GM18858 (cell line): ENCODE data around the gene KANSL1L.
"Not testable (repeated sequence)": the region's sequence is repeated elsewhere in the genome, so short reads cannot be mapped to it uniquely, and the experiment has no call there.

Experiments used
- ATAC-seq: cut with Tn5 transposase; IDR thresholded peaks from one replicate; pipeline ENCODE4 v1.9.1; 2021; ENCODE audit not compliant: unreplicated experiment

Gene KANSL1L

GRCh38 chr2:210177769-210178168, 6.6 kb upstream of the KANSL1L start:
- ATAC-seq: no peak

GRCh38 chr2:210177115-210177514, 5.9 kb upstream of the KANSL1L start:
- ATAC-seq: not testable (repeated sequence)

GRCh38 chr2:210174086-210174485, 2.9 kb upstream of the KANSL1L start:
- ATAC-seq: no peak

DNA sequence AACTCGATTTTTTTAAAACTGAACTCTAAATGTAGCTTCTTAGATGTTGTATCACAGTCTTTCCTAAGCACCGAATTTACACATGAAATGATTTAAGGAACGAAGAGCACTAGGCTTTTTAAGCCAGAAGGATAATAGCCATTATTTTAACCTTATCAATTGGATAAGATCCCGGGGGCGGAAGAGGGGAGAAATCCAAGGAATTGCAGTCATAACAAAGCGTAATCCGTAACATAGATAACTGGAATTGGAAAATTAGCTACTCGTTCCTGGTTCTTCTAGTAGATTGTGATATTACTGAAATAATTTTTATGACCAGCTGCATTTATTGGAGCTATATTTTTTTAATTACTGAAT, 988 bp upstream of the KANSL1L start:
- no peak for ATAC-seq

DNA sequence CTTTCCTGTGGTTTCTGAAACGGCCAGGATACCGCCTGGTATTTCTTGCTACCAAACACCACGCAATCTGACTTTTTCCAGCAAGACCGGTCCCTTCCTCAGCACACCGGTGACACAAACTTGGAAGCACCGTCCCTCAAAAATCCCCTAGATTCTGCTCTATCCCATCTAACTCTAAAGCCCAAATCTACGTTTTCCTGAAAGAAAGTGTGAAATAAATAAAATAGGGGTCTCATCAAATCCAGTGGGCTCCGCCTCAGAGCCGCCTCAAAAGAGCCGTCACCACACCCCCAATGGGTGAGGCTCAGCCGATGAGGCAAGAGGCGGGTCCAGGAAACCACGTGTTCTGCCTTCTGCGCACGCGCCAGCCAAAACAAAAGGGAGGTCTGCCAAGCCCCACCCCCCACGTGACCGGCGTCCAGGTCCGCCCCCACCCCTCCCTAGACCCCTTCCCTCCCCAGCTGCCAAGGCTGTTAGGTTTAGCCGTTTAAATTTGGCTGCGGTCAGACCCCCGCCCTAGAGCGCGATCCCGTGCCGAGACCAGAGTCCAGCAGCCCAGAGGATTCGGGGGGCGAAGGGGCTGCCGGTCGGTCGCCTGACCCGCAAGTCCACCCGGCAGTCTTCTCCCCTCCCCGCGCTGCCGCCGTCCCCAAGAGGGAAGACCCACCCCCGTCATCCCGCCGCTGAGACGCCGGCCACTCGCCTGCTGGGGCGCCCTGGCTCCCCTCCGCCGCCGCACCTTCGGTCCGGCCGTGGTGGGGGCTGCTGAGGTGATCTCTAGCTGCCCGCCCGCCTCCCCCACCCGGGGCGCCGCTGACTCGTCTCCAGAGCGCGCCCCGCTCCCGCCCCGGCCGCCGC, 534 bp downstream of the KANSL1L start:
- peak; percentile 62 for ATAC-seq

- ATAC-seq: no peak
Measured at GRCh38 chr2:210170196-210170445, 1.1 kb downstream of the KANSL1L start.

GRCh38 chr2:210169516-210170195, 1.6 kb downstream of the KANSL1L start:
- peak; percentile 47 for ATAC-seq

DNA sequence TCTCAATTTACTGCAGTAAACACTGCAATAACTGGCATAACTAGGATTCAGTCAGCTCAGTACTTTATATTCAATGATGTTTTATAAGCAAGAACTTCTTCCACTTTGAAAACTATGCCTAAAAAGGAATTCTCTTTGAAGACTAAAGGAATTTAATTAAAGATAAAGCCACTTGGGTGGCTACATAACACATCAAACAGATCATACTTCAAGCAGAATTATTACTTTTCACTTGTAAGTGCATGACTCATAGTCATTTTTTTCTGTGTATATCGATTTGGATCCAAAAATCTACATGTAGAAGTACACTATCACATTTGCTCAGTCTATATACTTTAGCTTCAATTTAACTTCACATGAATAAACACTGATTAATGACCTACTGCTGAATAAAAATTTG, 4.0 kb downstream of the KANSL1L start:
- no peak for ATAC-seq

DNA sequence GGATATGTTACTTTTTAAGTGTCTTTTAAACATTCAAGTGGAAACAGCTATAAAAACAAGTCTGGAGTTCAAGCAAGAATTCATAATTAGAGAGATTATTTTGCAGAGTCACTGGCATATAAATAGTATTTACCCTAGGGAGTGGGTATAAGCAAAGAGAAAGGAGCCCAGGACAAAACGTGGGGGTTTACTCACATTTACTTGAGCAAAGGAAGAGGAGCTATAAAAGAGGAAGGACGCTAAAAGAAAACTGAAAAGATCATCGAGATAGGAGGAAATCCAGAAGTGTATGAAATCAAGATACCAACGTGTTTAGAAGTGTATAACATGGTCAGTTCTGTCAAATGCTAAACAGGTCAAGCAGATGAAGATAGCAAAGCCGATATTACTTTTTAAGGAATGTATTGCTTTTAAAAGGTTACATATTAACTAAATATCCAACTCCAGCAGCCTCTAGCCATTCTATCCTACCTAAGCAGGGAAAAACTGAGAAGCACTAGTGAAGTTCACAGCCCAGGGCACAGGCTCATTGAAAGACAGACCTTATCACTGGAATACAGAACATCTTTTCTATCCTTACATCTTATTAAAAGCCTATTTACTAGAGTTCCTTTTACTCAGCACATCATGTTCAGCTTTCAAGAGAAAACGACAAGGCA, 8.6 kb downstream of the KANSL1L start:
- ATAC-seq: no peak

GRCh38 chr2:210159059-210159458, 12.2 kb downstream of the KANSL1L start:
- ATAC-seq: no peak

DNA sequence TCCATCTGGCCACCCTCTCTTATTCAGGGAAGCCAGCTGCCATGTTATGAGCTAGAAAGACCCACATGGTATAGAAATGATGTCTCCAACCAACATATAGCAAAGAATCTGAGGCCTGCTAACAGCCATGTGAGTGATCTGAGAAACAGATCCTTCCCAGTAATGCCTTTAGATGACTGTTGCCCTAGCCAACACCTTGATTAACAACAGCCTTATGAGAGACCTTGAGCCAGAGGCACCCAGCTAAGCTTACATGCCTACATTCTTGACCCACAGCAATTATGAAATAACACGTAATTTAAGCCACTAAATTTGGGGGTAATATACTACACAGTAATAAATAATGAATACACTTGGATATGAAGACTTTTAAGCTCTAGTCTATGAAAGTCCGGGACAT, 13.0 kb downstream of the KANSL1L start:
- no peak for ATAC-seq

GRCh38 chr2:210157526-210157925, 13.7 kb downstream of the KANSL1L start:
- no peak for ATAC-seq

DNA sequence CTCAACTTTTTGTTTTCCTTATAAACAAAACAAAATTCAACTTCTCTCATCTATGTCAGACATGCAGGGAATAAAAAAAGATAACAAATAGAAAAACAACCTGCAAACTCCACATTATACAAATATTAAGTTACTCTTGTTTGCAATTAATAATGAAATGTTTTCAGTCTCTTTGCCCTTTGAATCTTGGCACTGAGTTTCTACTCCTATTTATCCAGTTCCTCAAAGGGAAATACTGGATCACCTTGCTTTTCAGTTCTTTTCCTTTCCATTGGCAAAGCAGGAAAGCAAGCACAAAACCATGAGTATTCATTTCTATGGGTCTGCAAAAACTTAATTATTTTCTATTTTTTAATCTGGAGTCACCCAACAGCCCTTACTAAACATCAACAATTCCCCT, 23.6 kb downstream of the KANSL1L start:
- ATAC-seq: no peak

DNA sequence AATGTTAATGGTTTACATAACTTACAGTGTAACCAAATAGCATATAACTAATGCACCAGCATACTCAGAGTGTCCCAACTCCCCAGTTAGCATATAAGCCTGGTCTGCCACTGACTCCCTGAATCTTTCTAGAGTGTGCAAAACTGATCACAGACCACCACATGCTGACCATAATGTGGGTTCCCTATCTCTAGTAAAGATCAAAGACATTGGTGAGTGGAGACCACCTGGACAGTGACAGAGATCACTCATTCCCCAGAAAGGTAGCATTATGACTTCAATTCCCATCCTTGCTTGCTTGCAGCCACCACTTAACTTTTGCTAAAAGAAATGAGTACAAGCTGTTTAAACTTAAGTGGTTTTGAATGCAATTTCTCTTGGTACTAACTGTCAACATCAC, 39.0 kb downstream of the KANSL1L start:
- ATAC-seq: no peak

GRCh38 chr2:210128961-210129360, 42.2 kb downstream of the KANSL1L start:
- ATAC-seq: no peak

DNA sequence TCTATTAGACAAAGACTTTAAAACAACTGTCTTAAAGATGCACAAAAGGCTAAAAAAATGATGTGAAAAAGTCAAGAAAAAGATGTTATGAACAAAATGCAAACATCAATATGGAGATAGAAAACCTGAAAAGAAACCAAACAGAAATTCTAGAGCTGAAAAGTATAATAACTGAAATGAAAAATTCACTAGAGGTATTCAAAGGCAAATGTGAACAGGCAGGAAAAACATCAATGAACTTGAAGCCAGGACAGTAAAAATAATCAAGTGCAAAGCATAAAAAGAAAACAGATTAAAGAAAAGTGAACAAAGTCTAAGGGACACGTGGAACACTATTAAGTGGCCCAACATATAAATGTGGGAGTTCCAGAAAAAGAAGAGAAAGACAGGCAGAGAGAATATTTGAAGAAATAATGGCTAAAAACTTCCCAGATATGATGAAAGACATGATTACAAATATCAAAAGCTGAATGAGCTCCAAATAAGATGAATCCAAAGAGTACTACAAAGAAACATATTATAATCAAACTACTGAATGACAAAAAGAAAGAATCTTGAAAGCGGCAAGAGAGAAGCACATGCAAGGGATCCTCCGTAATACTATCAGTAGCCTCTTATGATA, 57.5 kb downstream of the KANSL1L start:
- no peak for ATAC-seq

DNA sequence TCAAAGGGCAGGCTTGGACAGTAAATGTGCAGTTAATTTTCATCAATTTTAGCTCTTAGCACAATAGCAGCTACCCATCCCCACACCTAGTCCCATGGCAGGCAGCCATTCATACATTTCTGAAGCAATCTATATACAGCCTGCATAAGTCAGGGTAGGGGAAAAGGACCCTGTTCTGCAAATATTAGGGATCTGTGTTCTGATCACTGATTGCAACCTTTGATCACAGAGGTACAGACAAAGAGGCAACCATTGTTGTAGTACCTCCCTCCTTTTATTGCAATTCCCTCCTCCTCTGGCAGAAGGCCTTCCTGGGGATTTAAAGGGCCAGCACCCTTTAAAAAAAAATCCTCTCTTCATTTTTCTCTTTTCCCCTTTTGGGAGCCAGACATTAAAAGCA, 58.3 kb downstream of the KANSL1L start:
- ATAC-seq: no peak

DNA sequence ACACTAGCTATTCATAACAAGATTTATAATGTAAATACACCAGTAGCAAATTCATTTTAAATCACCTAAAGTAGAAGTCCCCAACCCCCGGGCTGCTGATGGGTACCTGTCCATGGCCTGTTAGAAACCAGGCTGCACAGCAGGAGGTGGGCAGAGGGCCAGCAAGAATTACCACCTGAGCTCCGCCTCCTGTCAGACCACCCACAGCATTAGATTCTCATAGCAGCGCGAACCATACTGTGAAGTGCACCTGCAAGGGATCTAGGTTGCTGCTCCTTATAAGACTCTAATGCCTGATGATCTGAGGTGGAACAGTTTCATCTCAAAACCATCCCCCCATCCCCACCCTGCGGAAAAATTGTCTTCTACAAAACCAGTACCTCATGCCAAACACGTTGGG, 71.3 kb downstream of the KANSL1L start:
- no peak for ATAC-seq

DNA sequence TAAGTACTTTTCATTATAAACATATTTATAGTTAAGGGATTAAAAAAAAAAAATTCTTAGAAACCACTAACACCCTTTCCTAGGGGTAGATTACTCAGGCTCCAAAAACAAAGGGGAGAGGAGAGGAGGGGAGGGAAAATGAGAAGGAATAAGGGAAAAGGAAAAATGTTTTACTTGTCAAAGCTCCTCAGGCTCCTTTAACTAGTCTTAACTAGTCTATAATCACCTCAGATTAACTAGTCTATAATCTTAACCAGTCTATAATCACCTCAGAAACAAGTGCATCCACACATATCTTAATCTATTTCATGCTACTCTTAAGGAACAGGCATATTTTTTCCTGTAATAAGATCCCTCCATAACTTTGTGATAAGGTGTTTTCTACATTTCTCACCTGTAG, 76.4 kb downstream of the KANSL1L start:
- ATAC-seq: no peak

GRCh38 chr2:210092791-210093190, 78.4 kb downstream of the KANSL1L start:
- ATAC-seq: no peak

GRCh38 chr2:210086930-210087329, 84.3 kb downstream of the KANSL1L start:
- no peak for ATAC-seq

GRCh38 chr2:210086292-210086691, 84.9 kb downstream of the KANSL1L start:
- ATAC-seq: no peak
